Gastrocnemius medialis (tissue), 4 donors: ENCODE measurements around the gene KANSL1L.

Experiments used
- POLR2A ChIP-seq, 2 donors: fragments of 450-650 bp; IDR thresholded peaks; one replicate each; pipeline ENCODE4 v1.6.1; 2017; ENCODE audit warnings: antibody characterized with exemption in 2 of 2, mild to moderate bottlenecking in 2 of 2, moderate library complexity in 2 of 2
- TF ChIP-seq, protein P1 (sequence below), 5 experiments: fragments of 450-650 bp in 3 of 5; fragments of 200-600 bp in 2 of 5; sonication (generic) in 2 of 5; IDR thresholded peaks in 4 of 5; conservative IDR thresholded peaks in 1 of 5; 1 replicate in 4 of 5; 2 replicates in 1 of 5; pipeline ENCODE4 v1.5.1; 2016 to 2019; ENCODE audit warnings: antibody characterized with exemption in 5 of 5, mild to moderate bottlenecking in 3 of 5, moderate library complexity in 3 of 5

DNA sequence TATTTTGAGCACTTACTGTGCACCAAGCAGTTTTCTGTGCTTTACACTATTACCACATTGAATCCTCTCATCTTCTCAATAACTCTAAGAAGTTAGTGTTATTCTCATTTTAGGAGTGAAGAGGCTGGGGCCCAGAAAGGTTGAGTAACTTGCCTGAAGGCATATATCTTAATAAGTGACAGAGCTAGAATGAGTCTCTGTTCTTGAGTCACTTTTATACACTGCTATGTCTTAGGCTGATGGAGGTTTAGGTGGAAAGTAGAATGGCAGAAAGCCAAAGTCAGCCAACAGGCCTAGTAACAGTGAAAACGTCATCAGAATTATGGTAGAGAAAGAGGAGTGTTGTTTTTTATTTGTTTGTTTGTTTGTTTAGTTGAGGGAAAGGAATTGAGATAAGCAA lies 196.6 kb downstream of the KANSL1L start:
- TF ChIP-seq, protein P1, sequence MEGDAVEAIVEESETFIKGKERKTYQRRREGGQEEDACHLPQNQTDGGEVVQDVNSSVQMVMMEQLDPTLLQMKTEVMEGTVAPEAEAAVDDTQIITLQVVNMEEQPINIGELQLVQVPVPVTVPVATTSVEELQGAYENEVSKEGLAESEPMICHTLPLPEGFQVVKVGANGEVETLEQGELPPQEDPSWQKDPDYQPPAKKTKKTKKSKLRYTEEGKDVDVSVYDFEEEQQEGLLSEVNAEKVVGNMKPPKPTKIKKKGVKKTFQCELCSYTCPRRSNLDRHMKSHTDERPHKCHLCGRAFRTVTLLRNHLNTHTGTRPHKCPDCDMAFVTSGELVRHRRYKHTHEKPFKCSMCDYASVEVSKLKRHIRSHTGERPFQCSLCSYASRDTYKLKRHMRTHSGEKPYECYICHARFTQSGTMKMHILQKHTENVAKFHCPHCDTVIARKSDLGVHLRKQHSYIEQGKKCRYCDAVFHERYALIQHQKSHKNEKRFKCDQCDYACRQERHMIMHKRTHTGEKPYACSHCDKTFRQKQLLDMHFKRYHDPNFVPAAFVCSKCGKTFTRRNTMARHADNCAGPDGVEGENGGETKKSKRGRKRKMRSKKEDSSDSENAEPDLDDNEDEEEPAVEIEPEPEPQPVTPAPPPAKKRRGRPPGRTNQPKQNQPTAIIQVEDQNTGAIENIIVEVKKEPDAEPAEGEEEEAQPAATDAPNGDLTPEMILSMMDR (IDR thresholded peaks at IDR 0.05 in 4 of 5, conservative IDR thresholded peaks at IDR 0.05 in 1 of 5): no peak
- no peak for TF ChIP-seq POLR2A (IDR thresholded peaks at IDR 0.05)
